ENCODE results near the gene BICC1. TPM values are rescaled to one million over a fixed set of nuclear protein-coding genes. Genes with fewer than 3 reads are reported as not detected.

BICC1 gene
- total RNA-seq, 1 experiment from 2014 or later, result 0.57 TPM

DNA sequence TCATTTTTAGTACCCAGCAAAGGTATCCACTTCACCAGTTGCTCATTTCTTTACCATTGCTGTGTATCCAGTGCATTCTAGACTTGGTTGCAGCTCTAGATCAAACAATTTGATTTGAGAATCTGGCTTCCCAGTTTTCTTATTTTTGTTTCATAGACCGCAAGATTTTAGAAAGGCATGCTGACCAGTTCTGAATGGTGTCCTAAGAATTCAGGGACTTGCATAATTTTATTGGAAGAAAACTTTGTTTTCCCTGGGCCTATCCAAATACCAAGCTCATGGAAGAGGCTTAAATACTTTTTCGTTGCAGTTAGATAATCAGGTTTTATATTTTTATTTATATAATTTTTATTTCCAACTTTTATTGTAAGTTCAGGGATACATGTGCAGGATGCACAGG, 58.3 kb downstream of the BICC1 start:
- Histone ChIP-seq H3K4me2 (ENCODE audit: insufficient read depth, insufficient read length, low read length) (no peak overlapping the region), H3K23me2 (ENCODE audit: insufficient read length, low read depth, low read length, poor library complexity, severe bottlenecking) (no peaks in the 10 kb centered on the region), H2AFZ (ENCODE audit: low read length) (no peak overlapping the region), H3K18ac (ENCODE audit: insufficient read length, low read depth, low read length) (no peak overlapping the region), H2BK15ac (ENCODE audit: low read depth, low read length) (no peak overlapping the region), H3K4me1 (ENCODE audit: insufficient read depth, low read length) (no peaks in the 10 kb centered on the region; the same call in 1 of the 2 replicates), H4K5ac (ENCODE audit: insufficient read length, low read depth, low read length) (no peak overlapping the region), H2AK5ac (ENCODE audit: insufficient read length, low read length) (no peak overlapping the region), H3K27me3 (ENCODE audit: insufficient read depth, low read length) (no peaks in the 10 kb centered on the region; the same call in 1 of the 2 replicates), H4K8ac (replicated peaks; ENCODE audit: insufficient read length, low read depth, low read length) (no peak overlapping the region), H2BK5ac (ENCODE audit: insufficient read length, low read length) (no peak overlapping the region), H2BK120ac (ENCODE audit: low read depth, low read length, poor library complexity, severe bottlenecking) (no peak overlapping the region), H4K91ac (ENCODE audit: insufficient read length, low read depth, low read length) (no peak overlapping the region), H3K56ac (ENCODE audit: insufficient read length, low read depth, low read length) (no peak overlapping the region), H3T11ph (ENCODE audit: low read length) (no peak overlapping the region), H4K20me1 (ENCODE audit: control insufficient read depth, insufficient read depth, insufficient read length) (no peaks in the 10 kb centered on the region), H3K23ac (ENCODE audit: insufficient read length, low read depth, low read length) (no peak overlapping the region), H2BK12ac (ENCODE audit: insufficient read length, low read depth, low read length) (no peak overlapping the region), H3K79me2 (ENCODE audit: insufficient read depth, low read length) (no peaks in the 10 kb centered on the region), H3K9me3 (ENCODE audit: control insufficient read depth, low read depth, low read length) (no peaks in the 10 kb centered on the region), H3K27ac (ENCODE audit: insufficient read length, low read depth, low read length) (no peak overlapping the region), H3K14ac (ENCODE audit: insufficient read depth, low read length) (no peak overlapping the region), H2BK20ac (ENCODE audit: low read depth, low read length, poor library complexity, severe bottlenecking) (no peak overlapping the region), H3K79me1 (ENCODE audit: insufficient read depth, low read depth, low read length, poor library complexity, severe bottlenecking) (no peaks in the 10 kb centered on the region), H3K4ac (ENCODE audit: low read depth, low read length) (no peak overlapping the region), H3K9ac (ENCODE audit: extremely low read depth, insufficient read length, low read length) (no peak overlapping the region)
- Mint-ChIP-seq H3K27ac (no peak overlapping the region), H3K36me3 (ENCODE audit: insufficient read depth in 1 of 3, low read depth in 3 of 3) (no peaks in the 10 kb centered on the region), H3K4me3 (no peak overlapping the region), H3K9me3 (peaks cover 0 to 6% of the 10 kb centered on the region in 2 experiments; a peak in 1 of 5 replicates), H3K4me1 (peaks cover 0 to 3% of the 10 kb centered on the region in 2 experiments; a peak in 1 of 4 replicates), H3K27me3 (ENCODE audit: low read depth) (no peaks in the 10 kb centered on the region)
- TF ChIP-seq, protein P1, sequence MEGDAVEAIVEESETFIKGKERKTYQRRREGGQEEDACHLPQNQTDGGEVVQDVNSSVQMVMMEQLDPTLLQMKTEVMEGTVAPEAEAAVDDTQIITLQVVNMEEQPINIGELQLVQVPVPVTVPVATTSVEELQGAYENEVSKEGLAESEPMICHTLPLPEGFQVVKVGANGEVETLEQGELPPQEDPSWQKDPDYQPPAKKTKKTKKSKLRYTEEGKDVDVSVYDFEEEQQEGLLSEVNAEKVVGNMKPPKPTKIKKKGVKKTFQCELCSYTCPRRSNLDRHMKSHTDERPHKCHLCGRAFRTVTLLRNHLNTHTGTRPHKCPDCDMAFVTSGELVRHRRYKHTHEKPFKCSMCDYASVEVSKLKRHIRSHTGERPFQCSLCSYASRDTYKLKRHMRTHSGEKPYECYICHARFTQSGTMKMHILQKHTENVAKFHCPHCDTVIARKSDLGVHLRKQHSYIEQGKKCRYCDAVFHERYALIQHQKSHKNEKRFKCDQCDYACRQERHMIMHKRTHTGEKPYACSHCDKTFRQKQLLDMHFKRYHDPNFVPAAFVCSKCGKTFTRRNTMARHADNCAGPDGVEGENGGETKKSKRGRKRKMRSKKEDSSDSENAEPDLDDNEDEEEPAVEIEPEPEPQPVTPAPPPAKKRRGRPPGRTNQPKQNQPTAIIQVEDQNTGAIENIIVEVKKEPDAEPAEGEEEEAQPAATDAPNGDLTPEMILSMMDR (conservative IDR thresholded peaks at IDR 0.05), result no peak
- DNase-seq, result no peak
- WGBS (ENCODE audit: extremely low coverage, insufficient read length, low lambda C conversion rate), result no CpG with 5 or more reads among the region's 2 CpGs

Data from H9 (cell line).